GM21360 (cell line): ENCODE data around the gene CHRND.
"Not testable (repeated sequence)": the region's sequence is repeated elsewhere in the genome, so short reads cannot be mapped to it uniquely, and the experiment has no call there.

Experiments
- ATAC-seq: cut with Tn5 transposase; IDR thresholded peaks from one replicate; pipeline ENCODE4 v1.9.1; 2021; ENCODE audit warnings: mild to moderate bottlenecking, moderate library complexity; ENCODE audit not compliant: unreplicated experiment

Gene CHRND

GRCh38 chr2:232524771-232525170 lies 1.2 kb upstream of the CHRND start:
- no peak for ATAC-seq

GRCh38 chr2:232525199-232525598 lies 761 bp upstream of the CHRND start:
- no peak for ATAC-seq

DNA sequence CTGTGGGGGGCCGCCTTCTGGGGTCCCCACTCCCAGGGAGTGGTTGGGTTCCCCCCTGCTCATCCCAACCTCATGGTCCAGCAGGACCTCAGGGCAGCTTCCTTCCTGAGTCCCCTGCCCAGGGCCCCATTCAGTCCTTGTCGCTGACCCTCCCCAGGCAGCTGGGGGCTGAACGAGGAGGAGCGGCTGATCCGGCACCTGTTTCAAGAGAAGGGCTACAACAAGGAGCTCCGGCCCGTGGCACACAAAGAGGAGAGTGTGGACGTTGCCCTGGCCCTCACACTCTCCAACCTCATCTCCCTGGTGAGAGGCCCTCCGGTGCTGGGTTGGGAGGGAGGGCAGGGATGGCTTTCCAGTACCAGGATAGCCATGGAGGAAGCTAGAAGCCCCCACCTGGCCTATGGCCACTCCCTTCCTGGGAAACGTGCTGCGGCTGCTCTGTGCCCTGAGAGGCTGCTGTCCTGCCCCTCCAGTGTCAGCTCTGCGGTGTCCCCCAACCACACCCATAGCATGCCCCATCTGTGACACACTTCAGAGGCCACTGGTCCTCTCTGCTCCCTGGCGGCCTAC lies 497 bp downstream of the CHRND start:
- no peak for ATAC-seq

DNA sequence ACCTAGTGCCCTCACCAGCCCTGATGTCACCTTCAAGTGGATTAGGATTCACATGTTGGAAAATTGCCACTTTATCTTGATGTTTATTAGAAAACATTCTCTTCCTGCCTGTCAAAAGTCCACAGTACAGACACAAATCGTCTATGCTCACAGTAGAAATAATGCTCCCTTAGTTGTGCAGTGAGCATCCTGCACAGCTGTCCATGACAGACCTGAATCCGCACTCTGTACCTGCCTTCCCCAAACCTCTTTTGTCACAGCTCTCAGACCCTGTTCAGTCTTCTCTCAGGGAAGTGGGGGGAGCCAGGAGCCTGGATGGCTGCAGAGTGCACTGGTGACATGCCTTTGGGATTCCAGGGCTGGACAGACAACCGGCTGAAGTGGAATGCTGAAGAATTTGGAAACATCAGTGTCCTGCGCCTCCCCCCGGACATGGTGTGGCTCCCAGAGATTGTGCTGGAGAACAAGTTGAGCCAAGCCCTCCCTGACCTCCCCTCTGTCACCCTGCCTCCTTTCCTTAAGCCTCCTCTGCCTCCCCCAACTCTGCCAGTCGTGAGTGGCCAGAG lies 2.0 kb downstream of the CHRND start:
- ATAC-seq, result no peak

GRCh38 chr2:232528746-232529460 lies 2.9 kb downstream of the CHRND start:
- no peak for ATAC-seq

- no peak for ATAC-seq
These were observed 4.0 kb downstream of the CHRND start for GRCh38 chr2:232529806-232530547.

DNA sequence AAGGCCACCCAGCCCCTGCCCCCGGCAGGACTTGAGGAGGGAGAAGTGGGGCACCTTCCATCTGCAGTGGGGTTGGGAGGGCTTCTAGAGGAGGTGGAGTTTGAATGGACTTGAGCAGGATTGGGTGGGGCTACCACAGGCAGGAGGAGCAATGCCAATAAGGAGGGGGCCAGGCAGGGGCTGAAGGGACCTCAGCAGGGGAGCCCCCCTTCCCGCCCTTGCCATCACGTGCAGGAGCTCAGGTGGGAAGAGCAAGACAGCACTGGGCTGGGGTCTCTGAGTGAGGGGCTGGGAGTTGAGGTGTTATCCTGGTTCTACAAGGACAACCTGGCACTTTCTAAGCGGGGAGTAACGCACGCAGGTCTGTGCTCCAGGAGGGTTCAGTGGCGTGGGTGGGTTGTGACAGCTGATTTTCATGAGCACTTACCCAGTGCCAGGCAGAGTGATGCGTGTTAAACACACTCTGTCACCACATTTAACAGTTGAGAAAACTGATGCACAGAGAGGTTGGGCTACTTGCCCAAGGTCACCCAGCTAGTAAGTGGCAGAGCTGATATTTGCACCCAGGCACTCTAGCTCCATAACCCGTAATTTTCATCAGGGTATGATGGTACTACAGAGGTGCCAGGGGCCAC lies 4.8 kb downstream of the CHRND start:
- no peak for ATAC-seq

DNA sequence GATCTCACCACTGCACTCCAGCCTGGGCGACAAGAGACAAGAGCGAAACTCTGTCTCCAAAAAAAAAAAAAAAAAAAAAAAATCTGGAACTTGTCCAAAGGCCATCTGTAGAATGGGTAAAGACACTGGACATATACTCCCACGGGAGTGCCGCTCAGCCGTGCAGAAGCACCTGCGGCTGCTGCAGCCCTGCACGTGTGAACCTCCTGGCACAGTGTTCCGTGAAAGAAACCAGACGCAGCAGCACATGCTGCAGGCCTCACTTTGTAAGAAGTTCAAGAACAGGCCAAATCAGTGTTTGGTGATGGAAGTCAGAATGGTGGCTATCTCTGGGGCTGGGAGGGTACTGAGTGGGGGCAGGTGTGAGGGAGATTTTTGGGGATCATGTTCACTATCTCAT lies 6.5 kb downstream of the CHRND start:
- ATAC-seq, result no peak

DNA sequence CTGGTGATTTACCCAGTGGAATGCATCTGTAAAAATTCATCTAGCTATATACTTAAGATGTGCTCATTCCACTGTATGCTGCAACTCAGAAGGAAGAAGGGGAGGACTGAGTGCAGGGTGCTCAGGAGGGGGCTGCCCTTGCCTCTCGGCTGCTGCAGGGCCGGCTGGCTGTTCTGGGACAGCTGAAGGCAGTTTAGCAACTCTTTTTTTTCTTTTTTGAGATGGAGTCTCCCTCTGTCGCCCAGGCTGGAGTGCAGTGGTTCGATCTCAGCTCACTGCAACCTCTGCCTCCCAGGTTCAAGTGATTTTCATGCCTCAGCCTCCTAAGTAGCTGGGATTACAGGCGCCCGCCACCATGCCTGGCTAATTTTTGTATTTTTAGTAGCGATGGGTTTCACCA lies 6.9 kb downstream of the CHRND start:
- not testable (repeated sequence) for ATAC-seq

GRCh38 chr2:232533944-232534710 lies 8.2 kb downstream of the CHRND start:
- no peak for ATAC-seq

DNA sequence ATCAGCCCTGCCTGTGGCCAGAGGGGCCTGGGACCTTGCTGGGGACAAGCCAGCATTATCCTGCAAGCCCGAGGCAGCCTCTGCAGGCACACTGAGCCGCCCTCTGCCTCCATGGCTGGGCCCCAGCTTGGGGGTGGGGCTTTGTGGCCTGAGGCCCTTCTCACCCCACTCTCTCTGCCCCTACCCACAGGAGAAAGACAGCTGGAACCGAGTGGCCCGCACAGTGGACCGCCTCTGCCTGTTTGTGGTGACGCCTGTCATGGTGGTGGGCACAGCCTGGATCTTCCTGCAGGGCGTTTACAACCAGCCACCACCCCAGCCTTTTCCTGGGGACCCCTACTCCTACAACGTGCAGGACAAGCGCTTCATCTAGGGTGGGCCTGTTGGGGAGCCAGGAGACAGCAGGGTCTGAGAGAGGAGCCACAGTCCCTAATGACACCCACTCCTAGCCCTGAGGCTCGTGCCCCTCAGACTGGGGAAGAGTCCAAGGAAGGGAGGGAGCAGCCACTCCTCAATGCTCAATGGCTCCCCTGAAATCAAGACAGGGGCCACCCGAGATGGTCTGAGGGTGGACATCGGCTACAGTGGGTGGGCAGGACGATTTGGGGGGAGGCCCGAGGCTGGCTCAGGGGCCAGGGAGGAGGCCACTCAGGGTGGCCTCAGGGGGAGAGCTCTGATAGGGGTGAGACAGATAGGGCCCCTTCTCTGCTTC lies 9.1 kb downstream of the CHRND start:
- no peak for ATAC-seq

GRCh38 chr2:232535761-232536530 lies 10.0 kb downstream of the CHRND start:
- no peak for ATAC-seq

DNA sequence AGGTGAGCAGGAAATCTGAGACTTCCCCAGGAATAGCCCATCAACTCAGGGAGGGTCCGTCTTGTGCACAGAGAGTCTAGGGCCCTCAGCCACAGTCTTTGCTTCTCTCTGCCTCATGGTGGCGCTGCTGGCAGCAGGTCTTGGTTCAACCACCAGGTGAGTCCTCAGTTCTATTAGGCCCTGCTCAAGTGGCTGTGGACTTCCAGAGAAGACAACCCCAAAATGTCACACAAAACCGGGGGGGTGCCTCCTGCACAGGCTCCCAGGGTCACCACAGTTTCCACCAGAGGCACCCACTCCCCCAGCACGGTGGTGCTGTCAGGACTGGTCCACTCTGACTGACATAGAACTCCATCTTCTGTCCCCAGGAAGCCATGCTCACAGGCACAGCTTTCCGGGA lies 11.1 kb downstream of the CHRND start:
- no peak for ATAC-seq

DNA sequence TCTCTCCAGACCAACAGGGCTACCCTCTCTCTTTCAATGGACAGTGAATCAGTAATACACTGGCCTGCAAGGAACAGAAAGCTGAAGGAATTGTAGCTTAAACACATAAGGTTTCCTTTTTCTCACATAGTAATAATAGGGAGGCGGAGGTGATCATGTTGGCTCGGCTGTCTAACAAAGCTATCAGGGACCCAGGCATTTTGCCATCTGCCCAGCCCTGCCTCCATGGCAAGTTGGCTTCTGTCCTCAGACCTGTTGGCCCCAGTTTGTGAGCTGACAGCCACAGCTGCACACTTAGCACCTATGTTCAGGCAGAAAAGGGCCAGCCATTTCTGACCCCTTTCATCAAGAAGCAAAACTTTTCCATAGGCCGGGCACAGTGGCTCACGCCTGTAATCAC lies 11.5 kb downstream of the CHRND start:
- ATAC-seq, result no peak

DNA sequence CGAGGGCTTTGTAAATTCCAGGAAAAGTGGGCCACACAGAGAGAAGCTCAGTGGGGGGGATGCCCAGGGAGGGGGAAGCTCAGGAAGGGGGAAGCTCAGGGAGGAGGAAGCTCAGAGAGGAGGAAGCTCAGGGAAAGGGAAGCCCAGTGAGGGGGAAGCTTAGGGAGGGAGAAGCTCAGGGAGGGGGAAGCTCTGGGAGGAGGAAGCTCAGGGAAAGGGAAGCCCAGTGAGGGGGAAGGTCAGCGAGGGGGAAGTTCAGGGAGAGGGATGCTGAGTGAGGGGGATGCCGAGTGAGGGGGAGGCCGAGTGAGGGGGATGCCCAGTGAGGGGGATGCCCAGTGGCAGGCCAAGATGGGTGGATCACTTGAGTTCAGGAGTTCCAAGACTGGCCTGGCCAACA lies 12.7 kb downstream of the CHRND start:
- no peak for ATAC-seq

DNA sequence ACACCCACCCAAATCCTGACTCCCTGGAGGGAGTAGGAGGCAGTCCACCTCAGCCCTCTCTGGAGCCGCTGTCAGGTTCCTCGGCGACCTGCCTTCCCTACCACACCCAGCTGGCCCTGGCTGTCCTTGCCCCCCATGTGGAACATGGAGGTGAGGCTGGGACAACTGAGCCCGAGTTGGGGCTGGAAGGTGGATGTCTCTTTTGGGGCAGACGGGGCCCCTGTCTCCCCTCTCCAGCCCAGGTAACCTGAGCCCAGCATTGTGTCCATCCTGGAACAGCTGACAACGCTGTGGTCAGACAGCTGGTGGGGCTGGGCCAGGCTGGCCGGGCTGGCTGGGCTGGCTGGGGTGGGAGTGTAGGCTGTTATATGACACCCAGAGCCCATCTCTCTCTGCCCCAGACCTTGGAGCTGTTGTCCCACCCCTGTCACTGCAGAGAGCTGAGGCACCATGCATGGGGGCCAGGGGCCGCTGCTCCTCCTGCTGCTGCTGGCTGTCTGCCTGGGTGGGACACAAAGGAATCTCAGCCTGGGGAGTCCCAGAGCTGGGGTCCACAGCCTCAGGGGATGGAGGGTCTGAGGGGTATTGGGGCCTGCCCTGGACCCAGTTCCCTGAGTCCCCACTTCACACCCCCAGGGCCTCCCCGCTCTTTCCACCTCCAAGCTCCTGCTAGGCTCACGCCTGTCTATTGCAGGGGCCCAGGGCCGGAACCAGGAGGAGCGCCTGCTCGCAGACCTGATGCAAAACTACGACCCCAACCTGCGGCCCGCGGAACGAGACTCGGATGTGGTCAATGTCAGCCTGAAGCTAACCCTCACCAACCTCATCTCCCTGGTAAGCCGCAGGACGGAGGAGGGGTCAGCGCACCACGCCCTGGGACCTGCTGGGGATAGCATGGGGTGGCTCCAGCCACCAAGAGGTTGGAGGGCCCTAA lies 13.6 kb downstream of the CHRND start, which contains the start of gene CHRNG:
Gene CHRNG (plus strand): TSS at position 395 of the 934 bp plus-strand sequence. CDS start 56 bp downstream, at position 451.
- no peak for ATAC-seq

DNA sequence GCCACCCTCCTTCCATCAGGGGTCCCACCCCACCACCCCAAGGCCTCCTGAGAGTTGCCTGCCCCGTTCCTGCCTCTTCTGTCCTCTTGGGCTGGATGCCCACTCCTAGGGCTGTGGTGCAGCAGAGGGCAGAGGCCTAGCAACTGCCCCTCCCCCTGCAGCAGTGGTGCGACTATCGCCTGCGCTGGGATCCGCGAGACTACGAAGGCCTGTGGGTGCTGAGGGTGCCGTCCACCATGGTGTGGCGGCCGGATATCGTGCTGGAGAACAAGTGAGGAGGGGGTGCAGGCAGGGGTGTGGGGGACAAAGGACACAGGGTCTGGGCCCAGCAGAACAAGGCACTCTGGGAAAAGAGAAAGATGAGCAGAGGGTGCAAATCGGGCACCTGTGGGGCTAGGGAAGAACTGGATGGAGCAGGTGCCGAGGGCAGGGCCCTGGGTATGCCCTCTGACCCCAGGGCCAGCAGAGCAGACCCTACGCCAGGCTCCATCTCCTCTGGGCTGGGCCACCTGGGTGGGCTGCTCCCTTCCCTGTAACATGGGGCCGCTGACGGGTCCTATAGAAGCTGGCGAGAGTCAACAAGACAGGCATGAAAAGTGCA lies 14.6 kb downstream of the CHRND start:
- no peak for ATAC-seq
